GM18520 (cell line): Measurements from ENCODE around the gene SLC25A20.
A peak's percentile ranks its signal among the peaks of the same experiment; 100 is the strongest.
"Not testable (repeated sequence)": the region's sequence is repeated elsewhere in the genome, so short reads cannot be mapped to it uniquely, and the experiment has no call there.

Experiments
- ATAC-seq: cut with Tn5 transposase; IDR thresholded peaks from one replicate; pipeline ENCODE4 v1.9.1; 2021; ENCODE audit not compliant: unreplicated experiment

SLC25A20 gene, protein sequence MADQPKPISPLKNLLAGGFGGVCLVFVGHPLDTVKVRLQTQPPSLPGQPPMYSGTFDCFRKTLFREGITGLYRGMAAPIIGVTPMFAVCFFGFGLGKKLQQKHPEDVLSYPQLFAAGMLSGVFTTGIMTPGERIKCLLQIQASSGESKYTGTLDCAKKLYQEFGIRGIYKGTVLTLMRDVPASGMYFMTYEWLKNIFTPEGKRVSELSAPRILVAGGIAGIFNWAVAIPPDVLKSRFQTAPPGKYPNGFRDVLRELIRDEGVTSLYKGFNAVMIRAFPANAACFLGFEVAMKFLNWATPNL

DNA sequence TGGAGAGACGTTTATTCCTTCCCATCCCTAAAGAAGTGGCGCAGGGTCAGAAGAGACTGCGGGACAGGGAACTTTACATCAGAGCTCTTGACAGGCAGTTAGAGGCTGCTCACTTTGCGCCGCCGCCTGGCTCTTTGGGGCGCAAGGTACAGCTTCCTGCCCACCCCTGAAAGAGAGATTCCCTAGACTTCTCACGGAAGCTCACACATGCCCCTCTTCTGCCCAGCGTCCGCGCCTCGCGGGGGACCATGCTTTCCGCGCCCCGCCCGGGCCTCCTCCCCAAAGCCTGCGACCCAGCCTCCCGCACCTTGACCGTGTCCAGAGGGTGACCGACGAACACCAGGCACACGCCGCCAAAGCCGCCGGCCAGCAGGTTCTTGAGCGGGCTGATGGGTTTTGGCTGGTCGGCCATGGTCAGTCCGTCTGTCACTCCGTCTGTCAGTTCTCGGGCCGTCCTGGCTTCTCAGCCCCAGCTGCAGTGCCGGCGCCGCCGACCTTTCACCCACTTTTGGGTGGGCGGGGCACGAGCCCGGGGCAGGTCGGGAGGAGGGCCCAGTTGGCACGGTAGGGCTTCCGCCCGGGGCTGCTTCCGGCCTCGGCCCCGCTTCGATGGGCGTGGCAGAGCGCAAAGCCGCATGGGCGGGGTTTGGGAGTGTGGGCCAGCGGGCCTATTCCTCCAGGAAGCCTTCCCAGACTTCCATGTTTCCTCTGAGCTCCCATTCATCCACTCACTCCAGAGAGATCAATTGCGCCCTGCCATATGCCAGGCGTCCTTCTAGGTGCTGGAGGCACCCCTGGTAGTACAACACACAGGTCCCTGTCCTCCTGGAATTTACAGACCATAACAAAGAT lies at the start of gene SLC25A20:
Gene SLC25A20, minus strand, starts transcription at position 500 of the 852 bp plus-strand sequence. Its CDS starts 88 bp downstream, at position 412.
- ATAC-seq: peak; percentile 87

DNA sequence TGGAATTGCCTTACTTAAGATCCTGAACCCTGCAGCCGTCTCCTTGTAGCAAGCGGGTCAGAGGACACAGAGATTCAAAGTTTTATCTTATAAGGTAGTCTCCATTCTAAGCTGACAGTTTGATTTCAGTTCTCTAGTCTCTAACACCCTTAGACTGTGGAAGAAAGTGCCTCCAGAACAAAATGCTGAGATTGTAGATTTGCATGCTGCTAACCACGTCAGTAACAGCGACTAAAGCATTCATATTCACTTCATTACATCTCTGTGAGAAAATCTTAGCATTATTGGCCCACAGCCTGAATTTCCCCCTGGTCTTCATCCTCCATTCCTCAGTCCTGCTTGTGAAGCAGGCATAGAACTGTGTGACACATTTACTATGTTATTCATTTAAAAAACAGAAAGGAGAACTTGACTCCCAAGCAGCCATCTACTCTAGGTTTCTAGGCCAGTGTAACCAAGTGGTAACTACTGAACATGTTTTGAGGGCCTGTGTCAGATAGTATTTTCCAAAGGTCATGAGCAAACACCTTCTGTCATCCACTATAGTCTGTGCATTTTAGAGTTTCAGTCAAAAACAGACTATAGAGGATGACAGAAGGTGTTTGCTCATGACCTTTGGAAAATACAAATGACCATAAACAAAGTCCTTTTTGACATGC lies 47.3 kb upstream of the SLC25A20 start:
- ATAC-seq: no peak

DNA sequence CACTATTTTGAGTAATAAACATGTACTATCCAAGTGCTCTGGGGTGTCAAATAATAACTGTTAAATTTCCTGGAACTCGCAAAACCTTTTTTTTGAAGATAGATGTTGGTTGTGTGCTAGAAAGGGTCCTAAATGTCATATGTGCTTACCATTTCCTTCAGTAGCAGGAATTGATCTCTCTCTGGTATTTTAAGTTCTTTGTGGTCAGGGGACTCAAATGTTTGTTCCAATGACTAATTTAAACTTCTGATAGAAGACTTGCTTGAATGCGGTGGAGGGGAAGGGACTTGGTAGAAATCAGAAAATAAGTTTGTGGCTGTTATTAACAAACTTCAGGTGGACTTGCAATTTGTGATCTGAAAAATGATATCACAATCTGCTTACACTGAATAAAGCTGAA lies 46.8 kb upstream of the SLC25A20 start:
- no peak for ATAC-seq

DNA sequence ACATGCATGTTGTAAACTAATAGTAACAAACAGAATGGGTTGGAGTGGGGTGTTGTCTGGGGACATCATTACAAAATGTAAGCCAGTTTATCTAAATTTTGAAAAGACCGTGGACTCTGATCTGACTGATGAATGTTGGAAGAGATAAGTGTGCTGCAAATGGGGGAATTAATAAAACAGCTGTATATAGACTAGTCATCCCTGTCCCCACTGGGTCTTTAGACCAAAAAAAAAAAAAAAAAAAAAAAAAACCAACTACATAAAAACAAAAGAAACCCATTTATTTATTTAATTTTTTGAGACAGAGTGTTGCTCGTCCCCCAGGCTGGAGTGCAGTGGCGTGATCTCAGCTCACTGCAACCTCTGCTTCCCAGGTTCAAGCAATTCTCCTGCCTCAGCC lies 40.0 kb upstream of the SLC25A20 start:
- ATAC-seq: no peak

DNA sequence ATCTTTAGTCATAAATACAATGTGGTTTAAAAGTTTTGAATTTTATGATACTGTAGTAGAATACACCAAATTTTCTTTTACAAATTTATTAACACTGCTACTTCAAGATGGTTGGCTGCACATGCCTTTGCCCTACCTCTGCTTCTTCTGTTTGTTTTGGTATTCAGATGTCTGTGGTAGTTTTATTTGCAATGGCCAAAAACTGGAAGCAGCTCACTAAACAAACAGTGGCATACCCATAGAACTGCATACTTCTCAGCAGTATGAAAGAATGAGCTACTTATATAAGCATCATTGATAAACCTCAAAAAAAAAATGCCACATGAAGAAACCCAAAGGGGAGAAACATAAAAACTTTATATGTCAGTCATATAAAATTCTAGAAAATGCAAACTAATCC lies 39.5 kb upstream of the SLC25A20 start:
- no peak for ATAC-seq

DNA sequence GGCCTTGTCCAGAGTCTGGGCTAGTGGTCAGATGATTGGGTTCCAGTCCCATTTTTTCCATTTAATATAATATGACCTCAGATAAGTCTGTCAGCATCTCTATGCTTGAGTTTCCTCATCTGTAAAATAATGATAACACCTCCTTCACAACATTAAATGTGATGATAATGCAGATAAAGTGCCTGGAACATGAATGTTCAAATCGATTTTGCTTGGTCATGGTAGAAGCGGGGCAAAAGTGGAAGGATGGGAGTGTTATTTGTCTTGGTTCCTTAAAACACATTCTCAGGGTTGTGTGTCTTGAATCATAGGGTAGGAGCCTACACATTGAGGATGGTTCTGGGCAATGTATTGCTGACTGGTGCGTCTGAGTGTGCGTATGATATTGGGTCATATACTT lies 36.8 kb upstream of the SLC25A20 start:
- no peak for ATAC-seq

DNA sequence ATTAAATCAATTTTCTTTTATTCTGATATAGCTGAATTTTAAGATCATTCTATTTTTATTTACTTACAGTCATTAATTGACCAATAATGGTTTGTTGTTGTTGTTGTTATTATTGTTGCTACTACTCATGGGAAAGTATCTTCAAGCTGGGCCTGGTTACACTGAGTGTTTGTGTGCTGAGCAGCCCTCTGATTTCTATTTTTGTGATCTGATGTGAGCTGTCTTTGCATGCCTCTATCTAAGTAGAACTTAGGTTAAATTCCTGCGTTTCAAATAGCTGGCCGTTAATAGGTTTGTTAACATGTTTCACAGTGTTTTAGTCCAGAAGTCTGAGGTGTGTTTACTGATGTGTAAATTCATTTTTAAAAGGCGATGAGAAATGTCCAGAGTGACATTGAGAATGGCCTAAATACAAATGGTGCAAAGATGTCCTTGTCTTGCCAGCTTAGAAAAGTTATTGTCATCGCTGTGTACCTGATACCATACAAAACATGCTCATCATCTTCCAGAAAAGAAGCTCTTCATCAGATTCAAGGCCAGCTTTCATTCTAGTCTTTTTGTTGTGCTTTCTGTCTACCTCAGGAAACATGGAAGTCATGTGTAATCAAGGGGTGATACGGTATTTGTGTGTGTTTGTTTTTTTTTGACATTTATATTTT lies 35.8 kb upstream of the SLC25A20 start:
- no peak for ATAC-seq

DNA sequence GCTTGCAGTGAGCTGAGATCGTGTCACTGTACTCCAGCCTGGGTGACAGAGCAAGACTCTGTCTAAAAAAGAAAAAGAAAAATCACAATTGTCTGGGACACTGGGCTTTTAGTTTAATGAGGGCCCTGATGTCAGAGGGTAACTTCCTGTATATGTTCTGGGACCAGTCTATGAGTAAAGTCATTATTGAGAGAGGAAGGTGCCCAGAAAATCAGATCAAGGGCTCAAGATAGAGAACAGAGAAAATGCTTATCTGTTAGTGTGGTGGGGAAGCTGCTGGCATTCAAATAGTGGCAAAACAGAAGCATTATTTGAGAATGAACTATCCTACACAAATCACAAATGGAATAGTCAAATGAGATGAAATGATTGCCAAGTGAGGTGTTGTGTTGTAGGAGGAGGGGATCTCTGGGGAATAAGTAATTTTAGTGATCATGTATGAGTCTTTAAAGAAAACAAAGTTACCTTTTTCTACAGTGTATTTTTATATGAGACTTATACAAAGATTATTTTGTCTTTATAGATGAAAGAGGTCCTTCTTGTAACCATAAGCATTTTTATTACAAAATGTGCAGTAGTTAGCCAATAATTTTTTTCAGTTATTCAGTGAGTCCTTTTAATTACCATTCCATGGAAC lies 33.4 kb upstream of the SLC25A20 start:
- ATAC-seq: no peak

DNA sequence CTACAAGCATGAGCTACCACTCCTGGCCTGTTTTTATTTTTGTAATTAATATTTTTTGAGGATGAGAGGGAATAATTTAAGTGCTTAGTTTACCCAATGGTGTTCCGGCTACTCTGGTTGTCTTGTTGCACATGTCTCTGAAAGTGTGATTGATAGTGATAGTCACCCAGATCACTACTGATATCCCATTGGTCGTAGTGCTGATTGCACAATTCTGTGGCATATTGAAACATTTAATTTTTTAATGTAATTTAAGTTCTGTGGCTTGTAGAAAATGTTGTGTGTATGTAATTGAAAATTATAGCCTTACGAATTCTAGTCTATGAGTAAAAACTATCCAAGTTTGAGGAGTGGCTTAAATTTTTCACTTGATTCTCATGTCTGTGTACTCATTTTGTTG lies 31.9 kb upstream of the SLC25A20 start:
- ATAC-seq: no peak

DNA sequence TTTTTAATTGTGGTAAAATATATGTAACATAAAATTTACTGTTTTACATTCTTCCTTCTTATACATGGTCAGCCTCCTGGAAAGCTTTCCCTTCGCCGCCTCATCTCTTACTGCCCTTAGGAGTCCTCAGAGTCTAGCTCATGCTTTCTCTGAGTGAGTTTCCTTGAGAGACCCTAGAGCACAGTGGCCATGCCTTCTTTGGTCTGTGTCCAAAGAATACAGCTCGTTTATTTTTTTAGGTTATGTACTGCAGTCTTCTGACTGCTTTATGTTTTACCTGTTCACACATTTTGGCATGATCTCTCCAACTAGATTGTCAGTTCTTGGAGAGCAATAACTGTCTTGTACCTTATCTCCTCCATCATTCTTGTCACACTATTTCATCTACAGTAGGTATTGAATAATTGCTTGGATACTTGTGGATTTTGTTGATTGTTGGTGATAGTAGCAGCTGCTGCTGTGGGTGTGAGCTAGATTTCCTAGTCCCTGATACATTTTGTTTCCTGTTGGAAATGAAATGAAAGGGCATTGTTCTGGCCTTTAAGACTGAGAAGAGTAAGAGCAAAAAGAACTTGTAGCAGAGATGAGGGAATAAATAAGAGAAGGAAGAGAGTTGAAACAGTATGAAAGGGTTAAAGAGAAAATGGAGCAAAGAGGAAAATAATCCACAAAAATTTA lies 30.8 kb upstream of the SLC25A20 start:
- ATAC-seq: no peak

DNA sequence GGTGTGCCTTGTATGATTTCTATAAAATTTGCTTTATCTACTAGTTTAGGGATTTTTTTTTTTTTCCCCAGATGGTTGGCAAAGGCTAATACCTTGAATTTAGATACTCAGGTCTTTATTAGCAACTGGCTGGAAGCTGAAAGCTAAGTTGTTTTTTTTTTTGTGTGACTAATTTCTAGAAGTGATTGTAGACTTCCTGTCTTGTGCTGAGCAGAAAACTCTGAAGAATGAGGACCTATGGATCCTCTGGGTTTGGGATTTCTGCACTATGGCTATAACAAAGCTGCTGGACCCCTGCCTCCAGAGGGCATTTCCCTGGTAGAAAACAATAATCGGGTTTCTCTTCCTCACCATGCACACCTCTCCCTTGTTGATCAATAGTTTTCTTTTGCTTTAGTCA lies 30.0 kb upstream of the SLC25A20 start:
- ATAC-seq: no peak

DNA sequence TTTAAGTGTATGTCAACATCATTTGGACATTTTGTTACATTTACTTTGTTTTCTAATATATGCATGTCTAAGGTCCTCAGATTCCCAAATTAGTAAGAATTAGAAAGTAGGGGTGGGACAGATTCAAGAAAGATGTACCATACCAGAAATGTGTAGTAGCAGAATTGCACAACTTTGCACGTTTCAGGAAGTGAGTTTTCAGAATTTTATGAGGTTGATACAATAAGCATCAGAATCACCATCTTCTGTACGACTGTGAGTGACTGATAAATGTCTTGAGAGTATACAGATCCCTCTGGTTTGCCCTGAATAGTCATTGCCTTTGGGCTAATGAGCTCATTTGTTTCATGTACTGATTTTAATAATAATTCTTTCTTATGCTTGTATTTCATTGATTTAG lies 29.2 kb upstream of the SLC25A20 start:
- no peak for ATAC-seq

DNA sequence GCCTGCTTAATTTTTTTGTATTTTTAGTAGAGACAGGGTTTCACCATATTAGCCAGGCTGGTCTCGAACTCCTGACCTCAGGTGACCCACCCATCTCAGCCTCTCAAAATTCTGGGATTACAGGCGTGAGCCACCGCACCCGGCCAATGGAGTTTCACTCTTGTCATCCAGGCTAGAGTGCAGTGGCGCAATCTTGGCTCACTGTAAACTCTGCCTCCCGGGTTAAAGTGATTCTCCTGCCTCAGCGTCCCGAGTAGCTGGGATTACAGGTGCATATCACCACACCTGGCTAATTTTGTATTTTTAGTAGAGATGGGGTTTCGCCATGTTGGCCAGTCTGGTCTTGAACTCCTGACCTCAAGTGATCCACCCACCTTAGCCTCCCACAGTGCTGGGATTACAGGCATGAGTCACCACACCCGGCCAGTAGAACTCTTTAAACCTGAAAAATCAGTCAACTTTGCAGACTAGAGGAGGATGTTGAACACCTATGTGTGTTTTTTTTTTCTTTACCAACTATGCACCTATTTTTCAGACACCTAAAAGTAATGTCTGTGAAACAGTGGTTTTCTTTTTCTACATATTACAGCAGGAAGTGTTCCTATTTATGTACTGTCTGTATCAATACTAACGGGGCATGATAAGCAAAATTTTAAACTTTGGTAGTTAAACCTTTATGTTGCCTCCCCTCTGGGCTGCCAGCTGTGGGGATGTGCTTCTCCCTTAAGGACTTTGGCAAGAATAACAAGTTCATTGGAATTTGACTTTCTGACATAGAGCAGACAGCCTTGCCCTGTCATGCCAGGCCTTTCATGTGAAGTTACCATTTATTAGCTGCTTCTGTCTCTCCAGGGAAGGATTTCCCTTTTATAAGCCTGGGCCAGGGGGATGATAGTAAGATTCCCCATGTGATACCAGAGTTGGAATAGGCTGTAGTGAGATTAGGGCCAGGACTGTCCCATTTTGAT lies 28.0 kb upstream of the SLC25A20 start:
- ATAC-seq: no peak

DNA sequence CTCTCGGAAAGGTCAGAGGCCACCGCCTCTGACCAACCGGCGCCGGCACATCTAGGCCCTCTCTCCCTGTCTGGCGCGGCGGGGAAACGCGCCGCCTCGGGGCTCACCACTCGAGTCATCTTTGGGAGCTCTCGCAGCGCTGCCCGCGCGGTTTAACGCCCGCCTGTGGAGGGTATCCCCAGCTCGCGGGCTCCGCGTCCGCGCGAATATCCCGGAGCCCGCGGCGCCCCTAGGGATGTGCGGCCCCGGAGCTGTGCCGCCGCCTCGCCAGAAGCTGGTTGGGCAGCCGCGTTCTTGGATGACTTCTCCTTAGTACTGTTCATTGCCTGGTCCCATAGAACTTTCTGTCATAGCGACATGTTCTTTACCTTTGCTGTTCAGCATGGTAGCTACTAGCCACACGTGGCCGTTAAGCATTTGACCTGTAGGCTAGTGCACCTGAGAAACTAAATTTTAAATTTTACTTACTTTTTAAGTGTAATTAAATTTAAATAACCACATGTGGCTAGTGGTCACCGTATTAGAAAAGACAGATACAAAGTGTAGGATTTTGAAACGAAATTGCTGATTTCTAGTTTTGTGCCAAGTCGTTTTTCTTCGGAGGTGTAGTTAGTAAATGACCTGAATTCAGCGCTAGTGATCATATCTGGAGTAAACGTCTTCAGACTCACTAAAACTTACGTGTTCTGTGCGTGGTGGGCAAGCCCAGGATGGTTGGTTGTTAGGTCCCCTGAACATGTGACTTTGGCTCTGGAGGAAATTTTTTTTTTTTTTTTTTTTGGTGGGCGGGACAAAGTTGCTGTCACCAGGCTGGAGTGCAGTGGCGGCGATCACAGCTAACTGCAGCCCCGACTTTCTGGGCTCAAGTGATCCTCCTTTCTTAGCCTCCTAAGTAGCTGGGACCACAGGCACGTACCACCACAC lies 20.8 kb upstream of the SLC25A20 start:
- no peak for ATAC-seq

DNA sequence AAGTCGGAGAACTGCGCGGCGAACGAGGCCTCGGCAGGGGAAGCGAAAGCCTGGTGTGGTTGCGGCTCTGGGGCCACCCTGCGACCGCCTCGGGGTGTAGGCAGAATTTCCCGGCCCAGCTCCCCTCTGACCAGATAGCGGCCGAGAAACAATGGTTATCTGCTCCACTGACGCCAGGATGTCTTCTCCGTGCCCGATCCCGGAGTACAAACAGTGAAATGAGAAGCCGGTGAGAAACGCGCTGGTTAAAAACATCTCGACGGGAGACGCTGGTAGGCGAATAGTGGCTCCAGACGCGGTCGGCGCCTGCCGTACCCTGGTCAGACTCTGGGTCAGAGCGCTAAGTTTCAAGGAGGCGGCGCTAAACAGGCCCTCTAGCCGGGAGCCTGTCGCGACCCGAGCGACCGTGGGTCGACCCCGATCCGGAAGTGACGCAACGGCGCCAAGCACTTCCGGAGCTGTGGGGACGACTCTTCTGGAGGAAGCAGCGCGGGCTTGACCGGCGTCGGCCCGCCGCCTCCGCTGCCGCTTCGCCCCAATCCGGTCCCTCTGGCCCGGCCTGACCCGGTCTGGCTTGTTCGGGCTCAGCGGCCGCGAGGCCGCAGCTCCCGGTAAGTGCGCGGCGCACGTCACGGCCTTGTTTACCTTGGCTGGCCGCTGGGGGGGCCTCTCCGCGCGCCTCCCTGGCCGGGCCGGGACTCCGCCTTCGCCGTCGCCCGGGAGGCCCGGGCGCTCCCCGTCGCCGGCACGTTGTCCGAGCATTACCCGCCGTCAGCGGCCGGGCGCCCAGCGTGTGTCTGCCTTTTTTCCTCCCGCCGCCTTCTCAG lies 19.9 kb upstream of the SLC25A20 start, which contains the start of gene ARIH2:
Gene ARIH2, plus strand, starts transcription at position 455 of the 827 bp plus-strand sequence. CDS start 8,717 bp downstream, outside the sequence.
- peak; percentile 81 for ATAC-seq

DNA sequence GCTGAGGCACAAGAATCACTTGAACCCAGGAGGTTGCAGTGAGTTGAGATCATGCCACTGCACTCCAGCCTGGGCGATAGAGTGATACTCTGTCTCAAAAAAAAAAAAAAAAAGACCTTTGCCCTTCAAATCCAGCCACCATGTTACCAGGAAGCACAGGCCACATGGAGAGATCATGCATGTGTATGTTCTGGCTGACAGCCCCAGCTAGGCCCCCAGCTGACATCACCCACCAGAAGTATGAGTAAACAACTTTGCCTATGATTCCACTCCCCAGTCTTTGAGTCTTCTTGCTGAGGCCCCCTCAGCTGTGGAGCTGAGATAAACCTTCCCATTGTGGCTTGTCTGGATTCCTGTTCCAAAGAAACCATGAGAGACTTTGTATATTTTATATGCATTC lies 16.6 kb upstream of the SLC25A20 start:
- ATAC-seq: no peak

DNA sequence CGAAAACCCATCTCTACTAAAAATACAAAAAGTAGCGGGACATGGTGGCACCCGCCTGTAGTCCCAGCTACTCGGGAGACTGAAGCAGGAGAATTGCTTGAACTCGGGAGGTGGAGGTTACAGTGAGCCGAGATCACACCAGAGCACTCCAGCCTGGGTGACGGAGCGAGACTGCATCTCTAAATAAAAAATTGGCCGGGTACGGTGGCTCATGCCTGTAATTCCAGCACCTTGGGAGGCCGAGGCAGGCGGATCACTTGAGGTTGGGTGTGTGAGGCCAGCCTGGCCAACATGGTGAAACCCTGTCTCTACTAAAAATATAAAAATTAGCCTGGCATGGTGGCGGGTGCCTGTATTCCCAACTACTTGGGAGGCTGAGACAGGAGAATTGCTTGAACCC lies 8.3 kb upstream of the SLC25A20 start:
- not testable (repeated sequence) for ATAC-seq
